Heart left ventricle (tissue), 13 donors: ENCODE results near the gene CLK3.

Experiments used
- POLR2A ChIP-seq, 2 donors: fragments of 450-650 bp; IDR thresholded peaks; one replicate each; pipeline ENCODE4 v1.6.1; 2017; ENCODE audit warnings: antibody characterized with exemption in 2 of 2, mild to moderate bottlenecking in 2 of 2, moderate library complexity in 2 of 2
- TF ChIP-seq, protein P1 (sequence below), 12 donors: fragments of 200-600 bp; sonication (generic) in 4 of 12; IDR thresholded peaks; one replicate each; pipeline versions ENCODE4 v1.5.0 to v1.8.0; 2018 to 2022; ENCODE audit warnings: antibody characterized with exemption in 12 of 12, mild to moderate bottlenecking in 5 of 12
- donor health status: ischemic (EF 13 %, LVEDD 7.1; RV severe dilation, severe dysfunction).
- donor health status: DM: no; HTN: yes; CAD: no.
- donor health status: DM: no; HTN: no; CAD: no.
- donor health status: ischemic (EF 25% LVEDD 6.9; RV normal size, moderate dysfunction).
- donor health status: ischemic (EF 25% LVEDD 5.7; RV mildly dilated, moderate dysfunction).
- donor health status: ischemic (EF 35%, LVEDD 5.7; RV mildly dilated, moderate dysfunction).
- donor health status: nonischemic (EF 11% LVEDD 7.7; RV severe dilation, severe dysfunction).
- donor health status: DM: yes; HTN: yes; CAD: no.
- donor health status: PGD.
- donor health status: ischemic (EF 29% LVEDD 5.4; RV normal size, mild dysfunction).
- donor health status: nonischemic (EF 23%, LVEDD 6.1; RV moderate dilation, normal function).

DNA sequence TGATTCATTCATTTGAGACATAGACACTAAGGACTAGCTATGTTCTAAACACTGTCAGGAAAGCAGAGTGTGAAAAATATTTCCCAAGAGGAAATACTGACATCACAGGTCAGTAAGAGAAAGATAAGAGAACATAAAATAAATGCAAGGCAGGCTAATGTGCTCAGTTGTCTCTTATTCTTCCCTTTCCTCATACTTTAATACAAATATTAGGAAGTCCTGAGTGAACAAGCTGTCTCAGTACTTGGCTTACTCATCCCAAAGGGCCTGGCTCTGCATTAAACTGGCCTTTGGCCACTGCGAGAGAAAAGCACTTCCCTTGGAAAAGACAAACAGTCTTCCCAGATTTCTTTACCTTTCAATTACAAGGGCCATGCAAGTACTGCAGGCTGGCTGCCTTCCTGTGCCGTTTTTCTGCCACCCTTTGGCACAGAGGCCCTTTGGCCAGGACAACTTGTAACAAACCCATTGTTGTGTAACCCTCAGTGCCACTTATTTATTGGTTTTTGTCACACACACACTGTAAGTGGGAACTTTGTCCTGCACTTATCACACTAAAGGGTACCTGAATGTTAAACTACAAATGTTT is 48.5 kb downstream of the CLK3 start:
- TF ChIP-seq POLR2A (IDR thresholded peaks at IDR 0.05), result no peak
- TF ChIP-seq, protein P1, sequence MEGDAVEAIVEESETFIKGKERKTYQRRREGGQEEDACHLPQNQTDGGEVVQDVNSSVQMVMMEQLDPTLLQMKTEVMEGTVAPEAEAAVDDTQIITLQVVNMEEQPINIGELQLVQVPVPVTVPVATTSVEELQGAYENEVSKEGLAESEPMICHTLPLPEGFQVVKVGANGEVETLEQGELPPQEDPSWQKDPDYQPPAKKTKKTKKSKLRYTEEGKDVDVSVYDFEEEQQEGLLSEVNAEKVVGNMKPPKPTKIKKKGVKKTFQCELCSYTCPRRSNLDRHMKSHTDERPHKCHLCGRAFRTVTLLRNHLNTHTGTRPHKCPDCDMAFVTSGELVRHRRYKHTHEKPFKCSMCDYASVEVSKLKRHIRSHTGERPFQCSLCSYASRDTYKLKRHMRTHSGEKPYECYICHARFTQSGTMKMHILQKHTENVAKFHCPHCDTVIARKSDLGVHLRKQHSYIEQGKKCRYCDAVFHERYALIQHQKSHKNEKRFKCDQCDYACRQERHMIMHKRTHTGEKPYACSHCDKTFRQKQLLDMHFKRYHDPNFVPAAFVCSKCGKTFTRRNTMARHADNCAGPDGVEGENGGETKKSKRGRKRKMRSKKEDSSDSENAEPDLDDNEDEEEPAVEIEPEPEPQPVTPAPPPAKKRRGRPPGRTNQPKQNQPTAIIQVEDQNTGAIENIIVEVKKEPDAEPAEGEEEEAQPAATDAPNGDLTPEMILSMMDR (IDR thresholded peaks at IDR 0.05), result no peak
